HepG2 (cell line): ENCODE data around the gene N4BP2. TPM values are rescaled to one million over a fixed set of nuclear protein-coding genes. Genes with fewer than 3 reads are reported as not detected.

Source experiments
- CBX5 ChIP-seq: sonication (generic); formaldehyde crosslinking; IDR thresholded peaks from 2 replicates; pipeline ENCODE4 v1.4.0; 2020; ENCODE audit warnings: missing genetic modification reagents, borderline replicate concordance
- DBP ChIP-seq: sonication (generic); formaldehyde crosslinking; IDR thresholded peaks from 2 replicates; pipeline ENCODE4 v1.4.0; 2020; ENCODE audit warnings: missing genetic modification reagents; ENCODE audit errors: not compliant biosample characterization
- DPF2 ChIP-seq: sonication (generic); formaldehyde crosslinking; IDR thresholded peaks from 2 replicates; pipeline ENCODE4 v1.4.0; 2020; ENCODE audit warnings: mild to moderate bottlenecking, low read depth, missing genetic modification reagents, borderline replicate concordance
- ERF ChIP-seq: IDR thresholded peaks from 2 replicates; pipeline ENCODE4 v1.6.1; 2018; ENCODE audit warnings: missing biosample characterization, missing genetic modification reagents
- FOXP1 ChIP-seq, 2 experiments: fragments of 450-650 bp in 1 of 2; IDR thresholded peaks; 2 replicates each; pipeline ENCODE4 v1.6.1; 2017 to 2018; ENCODE audit warnings: antibody characterized with exemption in 1 of 2
- KLF12 ChIP-seq: sonication (generic); formaldehyde crosslinking; IDR thresholded peaks from 2 replicates; pipeline ENCODE4 v1.4.0; 2020; ENCODE audit warnings: missing genetic modification reagents, borderline replicate concordance
- NBN ChIP-seq: fragments of 450-650 bp; conservative IDR thresholded peaks from 2 replicates; pipeline ENCODE4 v1.6.1; 2017
- PCBP1 ChIP-seq: fragments of 200-400 bp; formaldehyde crosslinking; IDR thresholded peaks from 2 replicates; pipeline ENCODE4 v1.6.1; 2017; ENCODE audit warnings: mild to moderate bottlenecking, low read depth, low read length, borderline replicate concordance
- SRY ChIP-seq: sonication (generic); formaldehyde crosslinking; IDR thresholded peaks from 2 replicates; pipeline ENCODE4 v1.8.0; 2022; ENCODE audit warnings: mild to moderate bottlenecking, missing genetic modification reagents
- TAF1 ChIP-seq: sonication (generic); formaldehyde crosslinking; IDR thresholded peaks from 2 replicates; pipeline ENCODE4 v1.4.0; 2020; ENCODE audit warnings: missing genetic modification reagents
- TAF15 ChIP-seq: fragments of 200-400 bp; formaldehyde crosslinking; IDR thresholded peaks from one replicate; pipeline ENCODE4 v1.6.1; 2018; ENCODE audit warnings: mild to moderate bottlenecking, low read depth, low read length; ENCODE audit not compliant: poor library complexity, severe bottlenecking
- ZBTB1 ChIP-seq: sonication (generic); formaldehyde crosslinking; IDR thresholded peaks from 2 replicates; pipeline ENCODE4 v1.4.0; 2020; ENCODE audit warnings: missing genetic modification reagents, borderline replicate concordance
- ZKSCAN8 ChIP-seq: IDR thresholded peaks from 2 replicates; pipeline ENCODE4 v1.6.1; 2016; ENCODE audit warnings: borderline replicate concordance, missing genetic modification reagents, missing compliant biosample characterization
- ZMYM3 ChIP-seq: sonication (generic); formaldehyde crosslinking; IDR thresholded peaks from 2 replicates; pipeline ENCODE4 v1.5.1; 2020; ENCODE audit warnings: mild to moderate bottlenecking, missing genetic modification reagents
- ZNF782 ChIP-seq: sonication (generic); formaldehyde crosslinking; IDR thresholded peaks from 2 replicates; pipeline ENCODE4 v1.4.0; 2020; ENCODE audit warnings: missing genetic modification reagents, mild to moderate bottlenecking, borderline replicate concordance
- polyA plus RNA-seq, 8 experiments: library from polyadenylated mRNA; depleted of rRNA in 3 of 8; stranded (reverse) in 7 of 8; unstranded in 1 of 8; fragments of >200 nt; fragmentation: Illumina TruSeq in 4 of 8; extraction: Trizol in 4 of 8; gene quantifications; 2 replicates each; pipeline versions ENCODE4 v1.2.1 to v1.2.3, GENCODE V29; 2011 to 2016; ENCODE audit warnings: low read depth in 4 of 8, missing spikeins in 1 of 8, mixed read lengths in 1 of 8; ENCODE audit not compliant: insufficient read depth in 1 of 8
- total RNA-seq, 5 experiments: library from RNA; depleted of rRNA; stranded (reverse); fragments of >200 nt; fragmentation: Illumina TruSeq; extraction: Trizol; gene quantifications; 2 replicates each; pipeline ENCODE4 v1.2.3, GENCODE V29; 2016; ENCODE audit warnings: low read depth in 1 of 5
- TF ChIP-seq, protein P1 (sequence below): sonication (generic); formaldehyde crosslinking; conservative IDR thresholded peaks from 2 replicates; pipeline ENCODE4 v1.4.0; 2020; ENCODE audit warnings: mild to moderate bottlenecking, missing genetic modification reagents, moderate library complexity
- TF ChIP-seq, protein P2 (sequence below): sonication (generic); formaldehyde crosslinking; IDR thresholded peaks from 2 replicates; pipeline ENCODE4 v1.8.1; 2022; ENCODE audit warnings: mild to moderate bottlenecking, missing genetic modification reagents
- TF ChIP-seq, protein P3 (sequence below): sonication (generic); formaldehyde crosslinking; IDR thresholded peaks from 2 replicates; pipeline ENCODE4 v1.5.0; 2020; ENCODE audit warnings: mild to moderate bottlenecking, missing genetic modification reagents
- TF ChIP-seq, protein P4 (sequence below): sonication (generic); formaldehyde crosslinking; IDR thresholded peaks from 2 replicates; pipeline ENCODE4 v1.5.1; 2020; ENCODE audit warnings: mild to moderate bottlenecking, missing genetic modification reagents, borderline replicate concordance

N4BP2 gene
- total and polyA plus RNA-seq, 2 of the 13 experiments (the other 11 are each of a cell fraction or from before 2014, with no cell fraction given), result 5.6 to 12.9 TPM

DNA sequence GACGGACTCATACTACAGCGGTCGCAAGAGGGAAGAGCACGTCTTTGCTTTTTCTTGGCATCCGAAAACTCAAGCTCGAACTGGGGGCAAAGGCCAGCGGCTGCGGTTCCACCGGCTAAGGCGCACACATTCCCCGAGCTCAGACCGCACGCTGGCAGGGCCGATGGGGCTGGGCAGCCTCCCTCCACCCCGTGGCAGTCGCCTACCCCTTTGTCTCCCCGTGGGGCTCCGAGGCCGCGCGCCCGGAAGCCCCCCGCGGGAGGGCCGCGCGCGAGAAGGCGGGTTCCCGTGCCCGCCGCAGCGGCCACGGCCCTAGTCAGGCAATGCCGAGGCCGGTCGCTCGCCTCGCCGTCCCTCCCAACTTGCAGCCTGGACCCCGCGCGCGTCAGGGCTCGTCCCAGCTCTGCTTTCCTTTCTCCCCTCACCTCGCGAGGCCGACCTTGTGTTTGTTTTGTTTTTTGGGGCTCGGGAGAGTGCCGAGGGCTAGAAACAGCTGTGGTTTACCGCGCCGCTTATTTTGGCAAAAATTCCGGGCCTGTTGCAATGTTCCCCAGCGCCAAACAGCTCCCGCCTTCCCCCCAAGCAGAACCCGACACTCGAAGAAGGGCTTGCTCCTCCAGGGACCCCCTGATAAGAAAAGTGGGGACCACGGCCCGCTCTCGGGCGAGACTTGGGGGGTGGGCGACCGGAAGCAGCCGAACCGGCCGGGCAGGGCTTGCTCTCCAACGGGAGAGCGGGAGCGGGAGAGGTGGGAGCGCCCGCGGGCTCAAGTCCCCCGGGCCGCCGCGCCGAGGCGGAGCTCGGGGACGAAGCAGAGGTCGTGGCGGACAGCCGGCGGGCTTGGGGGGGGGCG lies 561 bp upstream of the N4BP2 start (continued):
- TF ChIP-seq SRY (CRISPR knock-in tag), result no peak; the same call in 1 of the 2 replicates
- TF ChIP-seq, protein P1, sequence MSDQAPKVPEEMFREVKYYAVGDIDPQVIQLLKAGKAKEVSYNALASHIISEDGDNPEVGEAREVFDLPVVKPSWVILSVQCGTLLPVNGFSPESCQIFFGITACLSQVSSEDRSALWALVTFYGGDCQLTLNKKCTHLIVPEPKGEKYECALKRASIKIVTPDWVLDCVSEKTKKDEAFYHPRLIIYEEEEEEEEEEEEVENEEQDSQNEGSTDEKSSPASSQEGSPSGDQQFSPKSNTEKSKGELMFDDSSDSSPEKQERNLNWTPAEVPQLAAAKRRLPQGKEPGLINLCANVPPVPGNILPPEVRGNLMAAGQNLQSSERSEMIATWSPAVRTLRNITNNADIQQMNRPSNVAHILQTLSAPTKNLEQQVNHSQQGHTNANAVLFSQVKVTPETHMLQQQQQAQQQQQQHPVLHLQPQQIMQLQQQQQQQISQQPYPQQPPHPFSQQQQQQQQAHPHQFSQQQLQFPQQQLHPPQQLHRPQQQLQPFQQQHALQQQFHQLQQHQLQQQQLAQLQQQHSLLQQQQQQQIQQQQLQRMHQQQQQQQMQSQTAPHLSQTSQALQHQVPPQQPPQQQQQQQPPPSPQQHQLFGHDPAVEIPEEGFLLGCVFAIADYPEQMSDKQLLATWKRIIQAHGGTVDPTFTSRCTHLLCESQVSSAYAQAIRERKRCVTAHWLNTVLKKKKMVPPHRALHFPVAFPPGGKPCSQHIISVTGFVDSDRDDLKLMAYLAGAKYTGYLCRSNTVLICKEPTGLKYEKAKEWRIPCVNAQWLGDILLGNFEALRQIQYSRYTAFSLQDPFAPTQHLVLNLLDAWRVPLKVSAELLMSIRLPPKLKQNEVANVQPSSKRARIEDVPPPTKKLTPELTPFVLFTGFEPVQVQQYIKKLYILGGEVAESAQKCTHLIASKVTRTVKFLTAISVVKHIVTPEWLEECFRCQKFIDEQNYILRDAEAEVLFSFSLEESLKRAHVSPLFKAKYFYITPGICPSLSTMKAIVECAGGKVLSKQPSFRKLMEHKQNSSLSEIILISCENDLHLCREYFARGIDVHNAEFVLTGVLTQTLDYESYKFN, result no peak
- no peak for TF ChIP-seq NBN
- no peak for TF ChIP-seq ZMYM3
- no peak for TF ChIP-seq KLF12 (CRISPR knock-in tag)
- TF ChIP-seq, protein P2, sequence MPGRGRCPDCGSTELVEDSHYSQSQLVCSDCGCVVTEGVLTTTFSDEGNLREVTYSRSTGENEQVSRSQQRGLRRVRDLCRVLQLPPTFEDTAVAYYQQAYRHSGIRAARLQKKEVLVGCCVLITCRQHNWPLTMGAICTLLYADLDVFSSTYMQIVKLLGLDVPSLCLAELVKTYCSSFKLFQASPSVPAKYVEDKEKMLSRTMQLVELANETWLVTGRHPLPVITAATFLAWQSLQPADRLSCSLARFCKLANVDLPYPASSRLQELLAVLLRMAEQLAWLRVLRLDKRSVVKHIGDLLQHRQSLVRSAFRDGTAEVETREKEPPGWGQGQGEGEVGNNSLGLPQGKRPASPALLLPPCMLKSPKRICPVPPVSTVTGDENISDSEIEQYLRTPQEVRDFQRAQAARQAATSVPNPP (CRISPR knock-in tag), result no peak
- peak; percentile 35 for TF ChIP-seq TAF15
- 0 out of 2 replicates have a peak, but pooled peaks have one; percentile 39 for TF ChIP-seq PCBP1
- TF ChIP-seq ERF (CRISPR knock-in tag), result peak; percentile 36; the same call in 1 of the 2 replicates
- no peak for TF ChIP-seq DBP (CRISPR knock-in tag)
- TF ChIP-seq ZKSCAN8 (CRISPR knock-in tag), result no peak
- no peak for TF ChIP-seq ZBTB1 (CRISPR knock-in tag)
- TF ChIP-seq DPF2 (CRISPR knock-in tag), result no peak
- no peak for TF ChIP-seq FOXP1 (IDR thresholded peaks at IDR 0.05)
- no peak for TF ChIP-seq FOXP1 (CRISPR knock-in tag; IDR thresholded peaks at IDR 0.05)
- TF ChIP-seq CBX5, result no peak
- TF ChIP-seq, protein P3, sequence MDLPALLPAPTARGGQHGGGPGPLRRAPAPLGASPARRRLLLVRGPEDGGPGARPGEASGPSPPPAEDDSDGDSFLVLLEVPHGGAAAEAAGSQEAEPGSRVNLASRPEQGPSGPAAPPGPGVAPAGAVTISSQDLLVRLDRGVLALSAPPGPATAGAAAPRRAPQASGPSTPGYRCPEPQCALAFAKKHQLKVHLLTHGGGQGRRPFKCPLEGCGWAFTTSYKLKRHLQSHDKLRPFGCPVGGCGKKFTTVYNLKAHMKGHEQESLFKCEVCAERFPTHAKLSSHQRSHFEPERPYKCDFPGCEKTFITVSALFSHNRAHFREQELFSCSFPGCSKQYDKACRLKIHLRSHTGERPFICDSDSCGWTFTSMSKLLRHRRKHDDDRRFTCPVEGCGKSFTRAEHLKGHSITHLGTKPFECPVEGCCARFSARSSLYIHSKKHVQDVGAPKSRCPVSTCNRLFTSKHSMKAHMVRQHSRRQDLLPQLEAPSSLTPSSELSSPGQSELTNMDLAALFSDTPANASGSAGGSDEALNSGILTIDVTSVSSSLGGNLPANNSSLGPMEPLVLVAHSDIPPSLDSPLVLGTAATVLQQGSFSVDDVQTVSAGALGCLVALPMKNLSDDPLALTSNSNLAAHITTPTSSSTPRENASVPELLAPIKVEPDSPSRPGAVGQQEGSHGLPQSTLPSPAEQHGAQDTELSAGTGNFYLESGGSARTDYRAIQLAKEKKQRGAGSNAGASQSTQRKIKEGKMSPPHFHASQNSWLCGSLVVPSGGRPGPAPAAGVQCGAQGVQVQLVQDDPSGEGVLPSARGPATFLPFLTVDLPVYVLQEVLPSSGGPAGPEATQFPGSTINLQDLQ, result peak; percentile 49; the same call in 1 of the 2 replicates
- TF ChIP-seq, protein P4, sequence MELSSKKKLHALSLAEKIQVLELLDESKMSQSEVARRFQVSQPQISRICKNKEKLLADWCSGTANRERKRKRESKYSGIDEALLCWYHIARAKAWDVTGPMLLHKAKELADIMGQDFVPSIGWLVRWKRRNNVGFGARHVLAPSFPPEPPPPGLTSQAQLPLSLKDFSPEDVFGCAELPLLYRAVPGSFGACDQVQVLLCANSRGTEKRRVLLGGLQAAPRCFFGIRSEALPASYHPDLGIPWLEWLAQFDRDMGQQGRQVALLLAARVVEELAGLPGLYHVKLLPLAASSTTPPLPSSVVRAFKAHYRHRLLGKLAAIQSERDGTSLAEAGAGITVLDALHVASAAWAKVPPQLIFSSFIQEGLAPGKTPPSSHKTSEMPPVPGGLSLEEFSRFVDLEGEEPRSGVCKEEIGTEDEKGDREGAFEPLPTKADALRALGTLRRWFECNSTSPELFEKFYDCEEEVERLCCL, result no peak
- TF ChIP-seq TAF1 (CRISPR knock-in tag), result peak; percentile 46; the same call in 1 of the 2 replicates
- no peak for TF ChIP-seq ZNF782 (CRISPR knock-in tag)
